Mesenchymal stem cell (in vitro differentiated cells and primary cell): ENCODE data around the gene OR1I1.

Experiments used
- DNase-seq: peaks from one replicate; pipeline ENCODE4 v3.0.0-alpha.2; 2013
- H2AFZ ChIP-seq: one replicate; pipeline ENCODE4 v1.6.1; 2013; ENCODE audit warnings: low read depth, mild to moderate bottlenecking, control low read depth, inconsistent platforms, low read length, moderate library complexity
- H2AK5ac ChIP-seq: 2 replicates; pipeline ENCODE4 v1.6.1; 2013; ENCODE audit warnings: low read length, moderate library complexity, mild to moderate bottlenecking, inconsistent platforms; ENCODE audit not compliant: severe bottlenecking
- H2BK120ac ChIP-seq: one replicate; pipeline ENCODE4 v1.6.1; 2013; ENCODE audit warnings: low read depth, mild to moderate bottlenecking, inconsistent platforms, low read length, moderate library complexity
- H2BK12ac ChIP-seq, 2 experiments: one replicate each; pipeline ENCODE4 v1.6.1; 2013; ENCODE audit warnings: inconsistent platforms in 2 of 2, low read length in 2 of 2, mild to moderate bottlenecking in 2 of 2, moderate library complexity in 2 of 2, control low read depth in 1 of 2
- H2BK15ac ChIP-seq: one replicate; pipeline ENCODE4 v1.6.1; 2013; ENCODE audit warnings: mild to moderate bottlenecking, low read depth, inconsistent platforms; ENCODE audit not compliant: poor library complexity, severe bottlenecking
- H2BK5ac ChIP-seq: 2 replicates; pipeline ENCODE4 v1.6.1; 2013; ENCODE audit warnings: low read depth, mild to moderate bottlenecking, low read length, control low read depth, inconsistent platforms; ENCODE audit not compliant: poor library complexity, severe bottlenecking
- H3K14ac ChIP-seq, 2 experiments: one replicate each; pipeline ENCODE4 v1.6.1; 2013; ENCODE audit warnings: inconsistent platforms in 2 of 2, low read length in 2 of 2, control low read depth in 1 of 2, mild to moderate bottlenecking in 1 of 2, moderate library complexity in 1 of 2
- H3K18ac ChIP-seq, 2 experiments: one replicate each; pipeline ENCODE4 v1.6.1; 2013; ENCODE audit warnings: inconsistent platforms in 2 of 2, low read length in 2 of 2, control low read depth in 1 of 2, low read depth in 1 of 2, mild to moderate bottlenecking in 1 of 2
- H3K23ac ChIP-seq, 2 experiments: one replicate each; pipeline ENCODE4 v1.6.1; 2013; ENCODE audit warnings: inconsistent platforms in 2 of 2, low read length in 2 of 2, mild to moderate bottlenecking in 2 of 2, moderate library complexity in 2 of 2, control low read depth in 1 of 2
- H3K27ac ChIP-seq: 2 replicates; pipeline ENCODE4 v1.5.1; 2013; ENCODE audit warnings: mild to moderate bottlenecking, moderate library complexity, low read length, control low read depth, inconsistent platforms; ENCODE audit not compliant: poor library complexity, severe bottlenecking
- H3K27me3 ChIP-seq, 2 experiments: 2 replicates each; pipeline versions ENCODE4 v1.6.1 to v1.7.0; 2013; ENCODE audit warnings: low read length in 2 of 2, mild to moderate bottlenecking in 2 of 2, moderate library complexity in 2 of 2, control low read depth in 1 of 2, inconsistent platforms in 1 of 2; ENCODE audit not compliant: control insufficient read depth in 1 of 2, insufficient read depth in 1 of 2
- H3K36me3 ChIP-seq, 2 experiments: 2 replicates each; pipeline versions ENCODE4 v1.6.1 to v1.7.0; 2013; ENCODE audit warnings: low read length in 2 of 2, control low read depth in 1 of 2, inconsistent platforms in 1 of 2, low read depth in 1 of 2, mild to moderate bottlenecking in 1 of 2; ENCODE audit not compliant: insufficient read depth in 2 of 2, control insufficient read depth in 1 of 2
- H3K4ac ChIP-seq, 2 experiments: one replicate each; pipeline ENCODE4 v1.6.1; 2013; ENCODE audit warnings: inconsistent platforms in 2 of 2, low read length in 2 of 2, mild to moderate bottlenecking in 2 of 2, moderate library complexity in 2 of 2, control low read depth in 1 of 2, low read depth in 1 of 2
- H3K4me1 ChIP-seq: 2 replicates; pipeline ENCODE4 v1.6.1; 2013; ENCODE audit warnings: low read depth, low read length, control low read depth; ENCODE audit not compliant: control insufficient read depth, insufficient read depth
- H3K4me2 ChIP-seq: 2 replicates; pipeline ENCODE4 v1.6.1; 2013; ENCODE audit warnings: low read length, mild to moderate bottlenecking, inconsistent platforms; ENCODE audit not compliant: poor library complexity, severe bottlenecking
- H3K4me3 ChIP-seq, 2 experiments: 2 replicates each; pipeline versions ENCODE4 v1.5.1 to v1.7.0; 2013; ENCODE audit warnings: low read length in 2 of 2, mild to moderate bottlenecking in 2 of 2, control low read depth in 1 of 2, low read depth in 1 of 2; ENCODE audit not compliant: insufficient read depth in 1 of 2
- H3K79me1 ChIP-seq: replicated peaks from 2 replicates; pipeline ENCODE4 v1.6.1; 2013; ENCODE audit warnings: mild to moderate bottlenecking, control low read depth, low read length, inconsistent platforms; ENCODE audit not compliant: poor library complexity, severe bottlenecking
- H3K9ac ChIP-seq: 2 replicates; pipeline ENCODE4 v1.7.0; 2013; ENCODE audit warnings: mild to moderate bottlenecking, low read length, moderate library complexity
- H3K9me3 ChIP-seq: 2 replicates; pipeline ENCODE4 v1.7.0; 2013; ENCODE audit warnings: mild to moderate bottlenecking, low read length; ENCODE audit not compliant: control insufficient read depth
- H4K8ac ChIP-seq: one replicate; pipeline ENCODE4 v1.6.1; 2013; ENCODE audit warnings: inconsistent platforms, mild to moderate bottlenecking, low read length, moderate library complexity
- H4K91ac ChIP-seq: one replicate; pipeline ENCODE4 v1.6.1; 2013; ENCODE audit warnings: mild to moderate bottlenecking, low read length, inconsistent platforms
- WGBS: methylation state at CpG from one replicate; pipeline ENCODE4 v1.1.7; 2013; ENCODE audit warnings: mixed read lengths; 5-methylcytosine and 5-hydroxymethylcytosine counted together

OR1I1 gene

DNA sequence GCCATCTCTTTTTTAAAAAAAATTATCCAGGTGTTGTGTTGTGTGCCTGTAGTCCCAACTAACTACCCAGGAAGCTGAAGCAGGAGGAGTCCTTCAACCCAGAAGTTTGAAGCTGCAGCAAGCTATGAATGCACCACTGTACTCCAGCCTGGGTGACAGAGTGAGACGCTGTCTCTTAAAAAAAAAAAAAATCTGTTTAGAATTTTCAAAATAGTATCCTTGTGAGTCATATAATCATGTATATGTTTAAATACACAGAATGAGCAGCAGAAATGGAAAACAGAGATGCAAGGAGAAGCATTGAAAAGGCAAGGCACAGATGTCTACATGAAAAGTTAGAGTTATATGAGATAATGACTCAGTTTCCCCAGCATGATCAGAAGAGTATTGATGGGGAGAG, 56.4 kb downstream of the OR1I1 start:
- Histone ChIP-seq H2AK5ac (no peak overlapping the region), H3K36me3 (no peaks in the 10 kb centered on the region), H3K23ac (no peak overlapping the region), H3K4ac (peak overlapping the region in 1 of 2 experiments; percentile 10), H3K79me1 (no peaks in the 10 kb centered on the region), H2BK15ac (no peak overlapping the region), H3K4me1 (no peaks in the 10 kb centered on the region), H2BK12ac (no peak overlapping the region), H3K4me2 (no peak overlapping the region), H4K91ac (no peak overlapping the region), H3K9me3 (peaks cover 4% of the 10 kb centered on the region), H2BK5ac (no peak overlapping the region), H2BK120ac (no peak overlapping the region), H2AFZ (no peak overlapping the region), H3K4me3 (no peak overlapping the region), H3K18ac (no peak overlapping the region), H3K27me3 (no peaks in the 10 kb centered on the region), H3K14ac (no peak overlapping the region), H3K27ac (no peak overlapping the region), H4K8ac (no peak overlapping the region), H3K9ac (no peak overlapping the region)
- DNase-seq: peak; percentile 75
- WGBS: no CpG with 5 or more reads among the region's 1 CpG

DNA sequence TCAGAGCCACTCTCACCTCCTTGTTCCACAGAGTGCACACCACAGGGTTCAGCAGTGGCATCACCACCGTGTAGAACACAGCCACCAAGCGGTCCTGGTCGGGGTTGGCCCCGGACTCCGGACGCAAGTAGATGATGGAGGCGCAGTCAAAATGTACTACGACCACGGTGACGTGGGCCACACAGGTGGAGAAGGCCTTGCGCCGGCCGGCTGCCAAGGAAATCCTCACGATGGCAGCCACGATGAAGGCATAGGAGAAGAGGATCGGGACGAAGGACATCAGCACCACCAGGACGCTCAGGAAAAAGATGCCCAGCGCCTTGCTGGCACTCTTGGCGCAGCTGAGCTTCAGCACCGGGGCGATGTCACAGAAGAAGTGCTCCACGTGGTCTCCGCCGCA, 59.1 kb downstream of the OR1I1 start:
- Histone ChIP-seq H3K4me3 (no peak overlapping the region), H2BK5ac (no peak overlapping the region), H3K4ac (no peak overlapping the region), H2BK120ac (no peak overlapping the region), H3K27me3 (no peaks in the 10 kb centered on the region), H2AK5ac (no peak overlapping the region), H4K91ac (no peak overlapping the region), H3K9me3 (peaks cover 9% of the 10 kb centered on the region), H2BK12ac (no peak overlapping the region), H4K8ac (no peak overlapping the region), H3K4me2 (no peak overlapping the region), H3K18ac (no peak overlapping the region), H2AFZ (no peak overlapping the region), H3K4me1 (no peaks in the 10 kb centered on the region), H3K14ac (no peak overlapping the region), H3K27ac (no peak overlapping the region), H3K79me1 (no peaks in the 10 kb centered on the region), H2BK15ac (no peak overlapping the region), H3K36me3 (no peaks in the 10 kb centered on the region), H3K23ac (no peak overlapping the region), H3K9ac (no peak overlapping the region)
- 94% methylated on average over 25 of the region's 25 CpGs for WGBS
- DNase-seq: no peak

DNA sequence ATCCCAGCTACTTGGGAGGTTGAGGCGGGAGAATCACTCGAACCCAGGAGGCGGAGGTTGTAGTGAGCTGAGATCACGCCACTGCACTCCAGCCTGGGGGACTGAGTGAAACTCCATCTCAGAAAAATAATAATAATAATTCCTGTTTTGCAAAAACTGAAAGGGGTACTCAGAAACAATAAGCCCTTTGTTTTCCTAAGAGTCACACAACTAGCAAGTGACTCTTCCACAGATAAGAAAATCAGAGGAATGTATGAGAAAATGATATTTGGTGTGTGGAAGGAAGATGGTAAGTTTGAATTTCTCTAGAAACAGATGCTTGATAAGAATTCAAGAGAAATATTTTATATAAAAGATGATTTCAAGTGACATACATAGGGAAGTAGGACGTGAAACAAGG, 60.3 kb downstream of the OR1I1 start:
- no peaks in the 10 kb centered on the region for H3K36me3 ChIP-seq
- peaks cover 9% of the 10 kb centered on the region for H3K9me3 ChIP-seq
- H3K4me3 ChIP-seq: no peak overlapping the region
- H2BK15ac ChIP-seq: no peak overlapping the region
- H2BK12ac ChIP-seq: no peak overlapping the region
- no peak overlapping the region for H3K27ac ChIP-seq
- no peak overlapping the region for H3K9ac ChIP-seq
- 100% methylated on average over 2 of the region's 5 CpGs for WGBS
- no peak overlapping the region for H4K8ac ChIP-seq
- H3K14ac ChIP-seq: no peak overlapping the region
- H3K79me1 ChIP-seq: no peaks in the 10 kb centered on the region
- H3K4ac ChIP-seq: no peak overlapping the region
- no peak overlapping the region for H2BK5ac ChIP-seq
- no peak overlapping the region for H2BK120ac ChIP-seq
- no peak overlapping the region for H4K91ac ChIP-seq
- H3K4me2 ChIP-seq: no peak overlapping the region
- H3K18ac ChIP-seq: no peak overlapping the region
- no peaks in the 10 kb centered on the region for H3K4me1 ChIP-seq
- DNase-seq: no peak
- H3K27me3 ChIP-seq: no peaks in the 10 kb centered on the region
- H2AK5ac ChIP-seq: no peak overlapping the region
- H3K23ac ChIP-seq: no peak overlapping the region
- no peak overlapping the region for H2AFZ ChIP-seq
